Testis (tissue), 2 donors: ENCODE data around the gene FERMT3.

Experiments
- CTCF ChIP-seq, 3 experiments: fragments of 450-650 bp in 2 of 3; fragments of 200-600 bp in 1 of 3; sonication (generic) in 1 of 3; IDR thresholded peaks; one replicate each; pipeline ENCODE4 v1.5.1; 2016 to 2019; ENCODE audit warnings: antibody characterized with exemption in 3 of 3, mild to moderate bottlenecking in 2 of 3, moderate library complexity in 1 of 3
- POLR2A ChIP-seq: fragments of 450-650 bp; IDR thresholded peaks from one replicate; pipeline ENCODE4 v1.6.1; 2017; ENCODE audit warnings: antibody characterized with exemption, mild to moderate bottlenecking, moderate library complexity

GRCh38 chr11:64260147-64260708 lies 53.7 kb downstream of the FERMT3 start:
- no peak for TF ChIP-seq CTCF (IDR thresholded peaks at IDR 0.05)
- no peak for TF ChIP-seq POLR2A
